Measurements from ENCODE around the gene RPRD1B.

GRCh38 chr20:38002422-38002821, 31.1 kb upstream of the RPRD1B start:
- TF ChIP-seq MYC (IDR thresholded peaks at IDR 0.05; ENCODE audit: low read depth, low read length) (no peak), CTCF (IDR thresholded peaks at IDR 0.05; ENCODE audit: low read depth, low read length) (no peak), POLR2A (IDR thresholded peaks at IDR 0.05; ENCODE audit: extremely low read depth, insufficient read length) (no peak)
